Stimulated activated CD4-positive, alpha-beta T cell treated with anti-CD3 and anti-CD28 coated beads, Interleukin-15, amount 100 ng/mL, for 24 hours (primary cell): Measurements from ENCODE around the gene PADI4.

ENCODE experiments used
- DNase-seq: peaks from one replicate; pipeline ENCODE4 v3.0.0-alpha.2; 2020

Gene PADI4

DNA sequence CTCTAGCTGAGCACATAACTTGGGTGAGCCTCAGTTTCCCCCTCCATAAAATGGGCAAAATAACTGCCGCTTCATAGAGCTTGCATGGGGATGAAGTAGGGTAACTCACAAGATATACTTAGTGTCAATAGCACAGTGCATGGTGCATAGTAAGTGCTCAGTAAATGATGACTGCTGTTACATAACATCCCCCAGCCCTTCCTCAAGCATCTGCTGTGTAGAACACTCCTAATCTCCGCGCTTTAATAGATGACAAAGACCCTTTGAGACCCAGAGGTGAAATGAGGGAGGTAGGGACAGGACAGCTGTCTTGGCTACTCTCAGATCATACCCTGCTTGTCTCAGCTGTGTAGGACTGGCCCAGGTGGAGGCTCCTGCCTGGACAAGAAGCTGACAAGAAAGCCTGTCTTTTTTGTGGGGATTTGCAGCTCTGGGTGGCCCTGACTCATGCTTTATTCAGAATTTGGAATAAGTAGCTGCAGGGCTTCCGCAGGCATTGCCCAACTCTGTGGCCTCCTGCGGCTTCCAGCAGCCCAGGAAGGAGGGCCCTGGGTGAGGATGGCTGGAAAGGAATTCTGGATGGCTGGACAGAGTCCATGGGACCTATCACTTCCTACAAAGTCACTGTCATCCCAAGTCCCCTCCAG lies 20.7 kb upstream of the PADI4 start:
- no peak for DNase-seq

DNA sequence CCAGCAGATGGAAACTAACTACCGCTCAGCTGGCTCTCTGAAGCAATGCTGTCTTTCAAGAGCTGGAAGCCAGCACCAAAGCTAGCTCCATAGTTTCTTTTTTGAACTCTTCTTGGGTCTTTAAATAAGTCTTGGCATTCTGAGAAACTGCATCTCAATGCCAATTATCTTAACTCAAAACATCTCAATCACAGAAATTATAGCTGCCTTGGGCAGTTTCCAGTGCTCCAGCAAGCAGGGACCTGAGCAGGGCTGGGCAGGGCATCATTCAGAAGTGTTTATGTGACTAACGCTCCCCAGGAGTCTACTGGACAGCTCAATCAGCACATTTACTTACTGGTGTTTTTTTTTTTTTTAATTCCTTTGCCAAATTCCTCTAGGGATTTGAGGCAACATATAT lies 18.3 kb upstream of the PADI4 start:
- no peak for DNase-seq

DNA sequence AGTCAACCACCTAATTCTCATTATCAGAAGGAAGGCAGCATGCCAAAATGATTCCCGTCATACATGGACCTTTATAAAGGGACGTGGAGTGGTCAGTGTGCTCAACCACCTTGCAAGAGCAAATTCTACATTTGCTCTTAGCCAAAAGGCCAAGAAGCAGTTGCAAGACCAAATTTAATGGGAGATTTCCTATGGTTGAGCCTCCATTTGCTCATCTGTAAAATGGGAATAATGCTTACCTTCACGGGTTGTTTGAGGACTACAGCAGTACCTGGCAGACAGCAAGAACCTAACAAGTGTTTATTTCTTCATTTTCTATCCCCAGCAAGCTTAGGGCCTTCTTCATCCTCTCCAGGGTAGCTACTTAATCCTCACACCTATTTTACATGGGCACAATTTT lies 17.4 kb upstream of the PADI4 start:
- DNase-seq: no peak

DNA sequence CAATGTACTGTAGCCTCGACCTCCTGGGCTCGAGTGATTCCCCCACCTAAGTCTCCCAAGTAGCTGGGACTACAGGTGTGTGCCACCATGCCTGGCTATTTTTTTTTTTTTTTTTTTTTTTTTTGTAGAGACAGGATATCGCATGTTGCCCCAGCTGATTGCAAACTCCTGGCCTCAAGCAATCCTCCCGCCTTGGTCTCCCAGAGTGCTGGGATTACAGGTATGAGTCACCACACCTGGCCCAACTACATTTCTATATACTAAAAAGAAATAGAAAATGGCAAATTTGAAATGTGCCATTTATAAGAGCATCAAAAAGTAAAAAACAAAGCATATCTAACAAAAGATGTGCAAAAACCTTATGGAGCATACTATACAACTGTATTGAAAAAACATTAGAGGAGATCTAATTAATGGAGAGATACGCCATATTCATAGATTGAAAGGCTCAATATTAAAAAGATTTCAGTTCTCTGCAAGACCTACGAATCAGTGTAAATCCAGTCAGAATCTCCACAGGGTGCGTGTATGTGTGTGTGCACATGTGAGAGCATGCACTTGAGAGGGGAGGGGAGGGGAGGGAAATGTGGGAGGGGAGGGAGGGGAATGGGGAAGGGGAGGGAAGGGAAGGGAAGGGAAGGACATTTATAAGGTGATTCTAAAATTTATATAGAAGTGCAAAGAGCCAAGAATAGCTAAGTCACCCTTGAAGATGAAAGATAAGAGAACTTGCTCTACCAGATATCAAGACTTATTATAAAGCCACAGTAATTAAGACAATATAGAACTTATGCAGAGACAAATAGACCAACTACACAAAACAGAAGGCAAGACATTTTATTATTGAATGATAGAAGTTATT lies 15.5 kb upstream of the PADI4 start:
- no peak for DNase-seq

DNA sequence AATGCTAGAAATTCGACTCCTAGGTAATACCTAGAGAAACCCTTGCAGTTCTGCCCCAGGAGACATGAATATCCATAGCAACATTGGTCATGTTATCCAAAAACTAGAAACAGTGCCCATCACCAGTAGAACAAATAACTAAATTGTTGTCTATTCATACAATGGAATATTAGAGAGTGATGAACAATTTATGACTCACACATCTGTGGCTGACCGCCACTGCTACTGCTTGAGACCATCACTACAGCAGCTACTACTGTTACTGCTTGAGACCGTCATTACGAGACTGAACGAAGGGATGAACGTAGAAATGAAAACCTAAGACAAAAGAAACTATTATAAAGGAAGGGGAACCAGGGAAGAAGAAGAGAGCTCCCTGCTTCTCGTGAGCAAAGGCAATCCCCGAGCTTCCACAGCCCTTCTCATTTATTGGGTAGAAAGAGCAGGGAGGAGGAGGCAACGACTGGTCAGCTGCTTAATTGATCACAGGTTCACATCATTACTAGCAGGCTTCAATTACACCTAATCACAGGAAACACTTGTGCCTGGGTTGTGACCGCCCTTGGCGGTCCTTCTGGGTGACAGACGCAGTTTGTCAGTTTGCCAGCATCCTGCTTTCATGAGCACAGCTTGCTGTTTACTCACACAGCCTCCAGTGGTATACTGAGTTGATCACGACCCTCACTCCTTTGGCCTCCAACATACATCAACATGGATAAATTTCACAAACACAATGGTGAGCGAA lies 14.1 kb upstream of the PADI4 start:
- no peak for DNase-seq

DNA sequence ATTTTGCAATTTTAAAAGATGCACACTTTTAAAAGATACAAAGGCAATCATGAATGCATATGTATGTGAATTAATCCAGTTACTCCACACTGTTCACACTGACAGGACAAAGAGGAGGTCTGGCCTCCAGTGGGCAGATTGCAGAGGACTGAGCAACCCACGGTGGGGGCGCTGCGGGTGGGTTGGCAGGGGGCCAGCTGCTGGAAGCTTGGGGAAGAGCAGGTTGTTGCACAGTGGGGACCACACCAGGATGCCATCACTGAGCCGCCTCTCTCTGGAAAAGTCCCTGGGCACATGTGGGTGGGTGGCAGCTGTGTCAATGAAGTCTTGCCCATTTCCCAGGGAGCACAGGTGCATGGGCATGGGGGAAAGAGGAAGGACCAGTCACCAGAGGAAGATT lies 12.7 kb upstream of the PADI4 start:
- no peak for DNase-seq

DNA sequence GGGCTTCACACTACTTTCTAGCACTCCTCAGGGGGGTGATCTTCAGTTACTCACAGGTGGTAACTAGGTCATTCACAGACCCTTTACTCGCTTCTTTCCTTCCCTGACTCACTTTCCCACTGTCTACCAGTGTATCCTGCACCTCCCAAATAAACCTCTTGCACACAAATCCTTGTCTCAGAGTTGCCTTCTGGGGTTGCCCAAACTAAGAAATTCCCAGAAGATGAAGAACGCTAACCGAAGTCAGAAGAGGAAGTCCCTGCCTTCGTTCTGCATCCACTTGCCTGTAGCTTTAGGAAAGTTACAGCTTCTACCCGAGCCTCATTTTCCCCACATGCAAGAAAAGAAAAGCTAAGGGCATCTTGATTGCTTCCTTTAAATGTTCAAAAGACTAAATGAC lies 11.9 kb upstream of the PADI4 start:
- no peak for DNase-seq

DNA sequence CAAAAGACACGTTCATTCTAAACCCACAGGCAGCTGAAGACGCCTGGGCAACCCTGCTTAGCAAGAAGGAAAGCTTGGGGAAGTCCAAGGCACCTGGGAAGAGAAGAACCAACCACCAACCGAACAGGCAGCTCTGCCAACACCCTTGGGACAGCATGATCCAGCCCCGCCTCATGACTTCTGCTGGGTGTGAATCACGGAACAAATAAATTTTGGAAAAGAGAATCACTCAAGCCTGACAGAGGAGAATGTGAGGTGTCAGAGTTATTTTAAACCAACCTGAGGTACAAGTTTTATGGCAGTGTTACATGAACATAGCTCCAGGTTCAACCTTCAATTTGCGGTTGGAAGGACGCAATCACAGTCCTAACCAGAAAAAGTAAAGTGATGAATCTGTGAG lies 10.0 kb upstream of the PADI4 start:
- DNase-seq: no peak

DNA sequence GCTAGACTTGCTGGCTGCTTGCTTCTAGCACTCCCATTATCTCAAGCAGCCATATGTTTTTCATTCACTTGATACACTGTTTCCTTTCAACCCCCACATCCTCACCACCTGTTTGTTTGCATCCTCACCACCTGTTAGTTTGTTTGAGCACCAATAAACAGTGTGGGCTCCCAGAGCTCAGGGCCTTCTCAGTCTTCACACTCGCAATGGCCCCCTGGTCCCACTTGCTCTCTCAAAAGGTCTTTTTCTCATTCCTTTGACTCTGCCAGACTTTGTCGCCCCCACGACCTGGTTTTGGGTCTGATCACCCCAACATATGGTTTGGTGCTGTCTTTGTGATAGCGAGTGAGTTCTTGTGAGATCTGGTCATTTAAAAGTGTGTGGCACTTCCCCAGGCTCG lies 6.2 kb upstream of the PADI4 start:
- DNase-seq: no peak

DNA sequence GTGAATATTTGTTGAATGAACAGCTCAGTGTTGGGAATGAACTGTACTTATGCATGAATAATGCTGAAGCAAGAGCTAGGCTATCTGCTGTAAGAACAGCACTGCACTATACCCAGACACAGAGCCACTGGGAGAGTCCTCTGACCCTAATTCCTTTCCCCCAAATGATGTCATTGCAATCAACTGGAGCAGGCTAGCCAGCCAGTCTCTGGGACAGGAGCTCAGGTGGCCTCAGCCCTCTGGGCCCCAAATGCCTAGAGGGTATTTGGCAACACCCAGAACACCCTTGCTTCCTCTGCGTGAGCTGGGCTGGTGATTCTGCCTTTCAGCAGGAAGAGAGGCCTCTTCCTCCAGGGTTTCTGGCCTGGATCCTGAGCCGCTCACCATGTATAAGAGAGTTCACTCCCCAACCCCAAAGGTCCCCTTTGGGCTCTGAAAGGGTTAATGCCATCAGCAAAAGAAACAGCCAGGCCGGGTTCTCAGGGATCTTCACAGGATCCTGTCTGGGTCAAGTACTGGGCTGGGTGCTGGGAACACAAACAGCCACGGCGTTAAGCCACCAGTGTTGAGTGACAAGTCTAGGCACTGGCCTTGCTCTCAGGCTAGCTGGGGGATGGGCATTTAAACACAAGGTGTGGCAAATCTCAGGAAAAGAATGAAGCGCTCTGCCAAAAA lies 3.7 kb upstream of the PADI4 start:
- no peak for DNase-seq

DNA sequence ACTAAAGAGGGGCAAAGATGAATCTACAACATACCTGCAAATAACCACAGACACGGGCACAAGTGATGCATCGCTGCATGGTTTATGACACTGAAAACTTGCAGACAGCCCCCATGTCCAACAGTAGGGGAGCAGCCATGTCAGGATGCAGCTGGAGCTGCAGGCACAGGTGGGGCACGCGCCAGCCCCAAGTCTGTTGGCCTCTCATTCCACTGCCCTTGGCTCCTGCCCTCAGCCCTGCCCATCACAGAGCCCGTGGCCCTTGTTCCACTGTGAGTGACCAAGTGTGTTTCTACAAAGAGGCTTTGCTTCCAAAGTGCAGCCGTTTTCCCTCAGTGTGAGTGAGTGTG lies 3.2 kb upstream of the PADI4 start:
- DNase-seq: no peak

DNA sequence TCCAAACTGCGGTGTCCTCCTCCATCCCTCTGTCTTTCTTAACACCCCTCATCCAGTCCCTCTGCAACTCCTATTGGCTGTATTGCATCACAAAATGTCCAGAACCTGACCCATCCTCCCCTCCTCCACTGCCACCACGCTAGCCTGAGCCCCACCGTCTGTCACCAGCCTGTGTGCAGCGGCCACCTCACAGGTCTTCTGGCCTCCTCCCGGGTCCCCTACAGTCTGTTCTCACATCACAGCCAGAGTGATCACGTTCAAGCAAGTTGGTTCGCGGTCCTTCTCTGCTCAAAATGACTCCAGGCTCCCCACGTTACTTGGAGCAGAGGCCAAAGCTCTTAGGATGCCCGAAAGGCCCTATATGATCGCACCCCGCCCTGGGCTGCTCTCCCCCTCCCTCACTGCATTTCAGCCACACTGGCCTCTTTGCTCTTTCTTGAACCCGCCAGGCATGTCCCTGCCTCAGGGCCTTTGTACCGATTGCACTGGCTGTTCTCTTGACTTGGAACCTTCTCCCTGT lies 2.4 kb upstream of the PADI4 start:
- no peak for DNase-seq

DNA sequence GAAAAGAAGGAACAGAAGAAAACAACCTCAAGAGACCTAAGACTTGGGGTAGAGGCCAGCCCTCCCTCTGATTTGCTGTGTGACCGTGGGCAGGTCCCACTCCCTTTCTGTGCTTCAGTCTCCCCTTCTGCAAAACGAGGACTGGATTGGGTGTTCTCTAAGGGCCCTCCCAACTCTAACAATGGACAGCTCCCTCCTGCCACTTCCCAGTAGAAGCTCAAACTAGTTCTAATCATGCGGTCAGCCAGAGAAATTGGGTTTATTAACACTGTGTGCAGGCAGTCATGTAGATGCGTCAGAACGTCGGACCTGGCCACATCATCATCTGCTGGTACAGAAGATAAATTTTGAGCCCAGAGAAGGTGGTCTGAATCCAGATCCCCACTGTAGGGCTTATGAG lies 1.6 kb upstream of the PADI4 start:
- no peak for DNase-seq

DNA sequence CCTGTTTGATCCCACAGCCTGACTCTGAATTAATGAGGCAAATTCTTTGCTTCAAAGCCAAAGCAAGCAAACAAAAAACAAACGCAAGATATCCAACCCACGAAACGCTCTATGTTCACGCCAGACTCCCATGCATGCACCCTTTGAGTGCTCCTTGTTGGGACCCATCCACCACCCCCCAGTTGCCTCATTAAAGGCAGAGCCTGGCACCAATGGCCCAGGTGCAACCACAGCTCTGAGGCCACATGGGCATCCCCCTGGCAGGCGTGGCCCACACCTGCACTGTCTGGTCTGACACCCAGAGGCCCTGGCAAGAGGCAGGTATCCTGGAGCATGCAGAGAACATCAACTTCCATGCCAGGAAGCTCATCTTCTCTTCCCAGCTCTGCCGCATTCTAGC lies 1.1 kb upstream of the PADI4 start:
- no peak for DNase-seq

DNA sequence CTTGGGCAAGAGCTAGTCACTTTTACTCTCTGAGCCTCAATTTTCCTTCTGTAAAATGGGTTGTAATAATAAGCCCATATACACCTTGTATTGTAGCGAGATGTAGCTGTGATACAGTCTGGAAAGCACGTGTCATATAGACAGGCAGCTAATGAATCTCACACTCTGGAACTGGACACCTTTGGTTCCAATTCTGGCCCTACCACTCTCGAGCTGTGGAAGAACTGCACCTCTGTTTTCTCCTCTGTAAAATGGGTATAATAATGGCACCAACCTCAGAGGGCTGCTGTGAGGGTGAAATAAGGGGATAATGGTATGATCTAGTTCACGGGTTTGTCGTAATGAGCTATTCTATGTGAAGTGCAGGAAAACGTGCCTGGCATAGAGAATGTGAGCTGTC lies 668 bp upstream of the PADI4 start:
- no peak for DNase-seq

DNA sequence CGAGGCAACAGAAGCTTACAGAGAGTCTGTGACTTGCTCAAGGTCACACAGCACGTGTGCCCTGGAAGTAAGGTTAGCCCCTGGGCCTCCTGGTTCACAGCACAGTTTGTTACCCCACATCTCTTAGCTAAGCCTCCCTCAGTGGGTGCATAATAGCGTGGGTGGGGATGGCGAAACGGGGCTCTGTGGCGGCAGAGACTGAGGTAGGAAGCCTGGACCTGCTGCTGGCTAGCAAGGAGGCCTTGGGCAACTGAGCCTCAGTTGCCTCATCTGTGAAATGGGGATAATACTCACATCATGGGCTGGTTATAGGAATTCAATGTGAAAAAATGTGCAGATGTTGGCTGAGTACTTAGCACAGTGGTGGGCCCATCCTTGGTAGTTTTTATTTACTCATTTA lies 596 bp downstream of the PADI4 start:
- DNase-seq: no peak

DNA sequence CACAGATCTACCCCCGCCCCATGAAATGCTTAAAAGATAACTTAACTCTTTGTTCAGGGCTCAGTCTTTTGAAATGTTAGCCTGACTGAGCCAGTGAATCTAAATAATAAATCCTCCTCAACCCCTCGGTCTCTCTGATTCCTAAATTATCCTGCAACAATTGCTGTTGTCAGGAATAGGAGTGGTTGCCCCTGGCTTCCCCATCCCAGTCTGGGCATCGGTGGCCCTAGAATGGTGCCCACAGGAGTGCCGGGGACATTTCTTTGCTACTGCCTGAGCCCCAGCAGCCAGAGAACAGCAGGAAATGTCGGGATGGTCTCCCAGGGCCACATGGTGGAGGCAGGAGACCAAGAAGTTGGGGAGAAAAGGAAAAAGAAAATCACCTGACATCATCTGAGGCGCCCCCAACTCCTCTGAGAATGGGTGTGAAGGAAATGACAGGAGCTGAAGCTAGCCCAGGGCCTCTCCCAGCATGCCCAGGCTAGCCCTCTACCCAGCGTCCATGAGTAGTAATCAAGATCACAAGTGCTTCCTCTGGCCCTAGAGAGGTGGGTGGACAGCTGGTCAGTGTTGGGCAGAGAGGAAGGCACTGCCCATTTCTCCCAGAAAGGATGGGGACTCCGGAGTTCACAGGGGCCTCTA lies 1.6 kb downstream of the PADI4 start:
- DNase-seq: no peak

DNA sequence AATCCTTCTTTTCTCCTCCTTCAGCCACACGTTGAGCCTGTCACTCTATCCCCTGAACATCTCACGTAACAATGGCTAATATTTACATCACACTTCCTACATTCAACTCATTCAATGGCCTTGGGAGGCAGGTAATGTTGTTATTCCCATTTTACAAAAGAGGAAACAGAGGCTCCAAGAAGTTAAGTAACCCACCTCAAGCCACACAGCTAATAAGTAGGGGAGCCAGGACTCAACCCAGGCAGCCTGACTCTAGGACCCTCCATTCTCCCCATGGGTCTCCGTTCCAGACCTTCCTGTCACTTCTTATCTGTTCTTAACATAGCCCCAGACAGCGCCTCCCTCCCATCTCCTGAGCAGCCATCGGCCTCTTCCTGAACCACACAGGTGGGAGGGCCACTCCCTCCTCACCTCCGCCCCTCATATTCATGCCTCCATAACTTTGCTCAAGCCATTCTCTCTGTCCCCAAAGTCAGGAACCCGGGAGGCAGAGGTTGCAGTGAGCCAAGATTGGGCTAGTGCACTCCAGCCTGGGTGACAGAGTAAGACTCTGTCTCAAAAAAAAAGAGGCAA lies 2.2 kb downstream of the PADI4 start:
- DNase-seq: no peak

DNA sequence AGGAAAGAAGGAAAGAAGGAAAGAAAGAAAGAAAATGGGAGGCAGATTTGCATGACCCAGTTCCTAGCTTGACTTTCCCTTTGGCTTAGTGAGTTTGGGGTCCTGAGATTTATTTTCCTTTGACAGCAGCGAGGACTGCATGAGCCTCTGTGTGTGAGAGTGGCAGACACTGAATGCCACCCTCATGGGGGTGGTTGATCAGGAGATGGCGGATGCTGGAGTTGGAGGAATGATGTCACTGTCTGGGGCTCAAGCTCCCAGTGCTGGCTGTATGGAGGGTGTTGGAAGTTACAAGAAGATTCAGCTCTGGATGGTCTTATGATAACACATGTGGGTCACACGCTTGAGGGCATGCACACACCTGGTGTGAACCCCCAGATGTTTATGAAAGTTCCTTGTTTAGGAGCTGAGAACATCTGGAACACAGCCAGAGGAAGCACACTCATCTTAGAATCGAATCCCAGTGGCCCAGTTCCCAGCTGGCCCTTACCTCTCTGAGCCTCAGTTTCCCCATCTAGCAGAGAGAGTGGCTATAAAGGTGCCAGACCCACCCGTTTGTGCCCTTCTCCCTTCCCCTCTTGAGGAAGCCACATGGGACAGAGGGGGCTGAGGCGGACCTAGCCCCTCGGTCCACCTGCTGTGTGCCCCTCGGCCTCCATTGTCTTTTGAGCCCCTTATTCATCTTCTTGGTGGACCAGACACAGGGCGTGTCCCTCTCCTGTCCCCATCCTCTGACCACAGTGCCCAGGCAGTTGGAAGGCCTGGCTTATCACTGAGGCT lies 5.7 kb downstream of the PADI4 start:
- DNase-seq: no peak

DNA sequence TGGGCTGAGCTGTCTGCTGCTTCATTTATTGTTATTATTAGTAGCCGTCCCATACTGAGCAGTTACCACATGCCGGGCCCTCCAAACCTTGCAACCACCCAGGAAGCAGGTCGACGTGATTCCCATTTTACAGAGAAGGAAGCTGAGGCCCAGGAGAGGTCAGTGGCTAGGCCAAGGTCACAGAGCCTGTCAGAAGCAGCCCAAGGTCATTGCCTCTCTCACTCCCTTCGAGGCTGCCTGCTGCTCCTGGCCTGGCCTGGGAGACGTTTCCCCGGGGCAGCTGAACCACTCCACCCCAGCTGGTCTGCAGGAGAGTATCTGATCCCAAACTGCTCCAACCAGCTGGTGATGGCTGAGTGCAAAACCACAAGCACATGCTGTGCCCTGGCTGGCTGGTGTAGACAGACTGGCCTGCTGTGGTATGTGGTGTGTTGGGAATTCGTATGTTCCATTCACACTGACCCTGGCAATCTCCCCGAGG lies 6.5 kb downstream of the PADI4 start:
- no peak for DNase-seq

DNA sequence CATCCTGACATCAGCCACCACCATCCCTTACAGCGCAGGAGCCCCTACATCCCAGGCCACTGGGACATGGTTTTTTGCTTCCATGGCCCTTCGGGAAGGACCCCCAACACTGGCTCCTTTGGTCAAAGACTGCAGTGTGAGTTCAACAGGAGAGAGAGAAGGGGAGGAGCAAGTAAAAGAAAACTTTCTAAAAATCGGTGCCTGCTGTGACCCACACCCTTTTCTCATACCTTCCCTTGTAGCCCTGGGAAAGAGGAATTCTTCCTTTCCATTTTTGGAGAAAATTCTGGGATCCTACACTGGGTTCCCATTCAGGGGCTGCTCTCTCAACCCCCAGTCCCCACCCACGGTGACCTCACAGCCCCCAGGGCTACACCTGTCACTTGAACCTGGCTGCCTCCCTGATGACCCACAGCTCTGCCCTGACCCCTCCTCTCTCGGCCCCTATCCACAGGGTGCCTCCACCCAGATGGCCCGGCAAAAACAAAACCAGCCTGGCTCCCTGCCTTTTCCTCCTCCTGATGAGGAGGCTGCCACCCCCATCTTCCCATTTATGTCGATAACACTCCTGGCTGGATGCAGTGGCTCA lies 7.6 kb downstream of the PADI4 start:
- no peak for DNase-seq
